ENCODE results near the gene TXNL4A. TPM values are rescaled to one million over a fixed set of nuclear protein-coding genes. Genes with fewer than 3 reads are reported as not detected.

The TXNL4A gene
- total RNA-seq, 6 experiments from 2014 or later, result 18.5 to 53.9 (median 37.8) TPM

- Histone ChIP-seq H3K4me1 (peaks cover 2 to 65% (median 29%) of the 10 kb centered on the region in 4 donors), H3K27me3 (no peaks in the 10 kb centered on the region), H3K27ac (peak overlapping the region; percentile 72 to 93 (median 73)), H3K9me3 (no peaks in the 10 kb centered on the region), H3K4me3 (peak overlapping the region in 2 of 3 donors; percentile 4 to 15), H3K36me3 (peaks cover 0 to 4% (median 3%) of the 10 kb centered on the region in 4 donors)
- 33% methylated on average over 2 of the region's 5 CpGs for WGBS (ENCODE audit: insufficient coverage, low coverage, low lambda C conversion rate, missing lambda C conversion rate)
- intact Hi-C loops (cut with DNase I), result no loop called here
- ATAC-seq (peak in 1 of 4 donors; percentile 3), DNase-seq (peak in 1 of 3 donors; percentile 28)
- no peak for TF ChIP-seq POLR2A (IDR thresholded peaks at IDR 0.05)
- TF ChIP-seq CTCF (IDR thresholded peaks at IDR 0.05), result no peak
These were observed 53.3 kb downstream of the TXNL4A start for GRCh38 chr18:79935098-79935480.

GRCh38 chr18:79934311-79935097 lies 53.9 kb downstream of the TXNL4A start:
- Histone ChIP-seq H3K36me3 (peaks cover 0 to 6% (median 4%) of the 10 kb centered on the region in 4 donors), H3K27ac (peak overlapping the region; percentile 72 to 93 (median 73)), H3K4me1 (peaks cover 2 to 59% (median 26%) of the 10 kb centered on the region in 4 donors), H3K9me3 (no peaks in the 10 kb centered on the region), H3K27me3 (no peaks in the 10 kb centered on the region), H3K4me3 (peak overlapping the region in 2 of 3 donors; percentile 15 to 20)
- ATAC-seq (peak; percentile 80 to 86 (median 84)), DNase-seq (peak; percentile 70 to 92 (median 90))
- 26% methylated on average over 7 of the region's 8 CpGs for WGBS (ENCODE audit: insufficient coverage, low coverage, low lambda C conversion rate, missing lambda C conversion rate)
- TF ChIP-seq CTCF (IDR thresholded peaks at IDR 0.05), result peak; percentile 26 to 52 (median 42)
- no peak for TF ChIP-seq POLR2A (IDR thresholded peaks at IDR 0.05)
- intact Hi-C loops (cut with DNase I), result no loop called here

DNA sequence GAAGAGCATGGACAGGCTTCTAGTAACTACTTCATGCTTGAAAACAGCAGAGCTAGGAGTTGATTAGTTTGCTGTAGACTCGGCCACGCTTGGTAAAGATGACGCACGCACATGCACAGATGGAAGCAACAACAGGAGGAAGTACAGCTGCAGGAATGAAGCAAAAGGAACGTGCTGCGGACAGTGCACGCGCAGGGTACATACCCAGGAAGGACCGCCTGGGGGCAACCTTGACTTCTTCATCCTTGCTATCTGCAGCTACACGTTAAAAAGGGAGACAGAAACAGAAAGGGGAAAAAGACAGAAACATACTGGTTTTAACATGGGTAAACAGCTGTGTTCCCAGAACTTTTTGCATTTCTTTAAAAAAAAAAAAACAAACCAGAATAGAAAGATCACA lies 54.6 kb downstream of the TXNL4A start:
- H3K9me3 ChIP-seq, result no peaks in the 10 kb centered on the region
- WGBS (ENCODE audit: insufficient coverage, low coverage, low lambda C conversion rate, missing lambda C conversion rate), result 40% methylated on average over 10 of the region's 10 CpGs
- intact Hi-C loops (cut with DNase I), result no loop called here
- no peaks in the 10 kb centered on the region for H3K27me3 ChIP-seq
- H3K4me1 ChIP-seq, result peaks cover 2 to 52% (median 25%) of the 10 kb centered on the region in 4 donors
- peak overlapping the region; percentile 72 to 93 (median 73) for H3K27ac ChIP-seq
- ATAC-seq (peak; percentile 60 to 73 (median 65)), DNase-seq (peak; percentile 71 to 78 (median 72))
- TF ChIP-seq POLR2A (IDR thresholded peaks at IDR 0.05) (no peak), CTCF (IDR thresholded peaks at IDR 0.05) (peak; percentile 51 to 69 (median 54))
- H3K4me3 ChIP-seq, result peak overlapping the region in 2 of 3 donors; percentile 10 to 20
- peaks cover 0 to 14% (median 7%) of the 10 kb centered on the region in 4 donors for H3K36me3 ChIP-seq

- H3K9me3 ChIP-seq, result no peaks in the 10 kb centered on the region
These were observed 55.5 kb downstream of the TXNL4A start for GRCh38 chr18:79932907-79933306.

More at GRCh38 chr18:79932907-79933306, 55.5 kb downstream of the TXNL4A start:
- H3K4me3 ChIP-seq, result no peak overlapping the region
- no peaks in the 10 kb centered on the region for H3K27me3 ChIP-seq
- DNase-seq, result no peak
- H3K36me3 ChIP-seq, result peaks cover 0 to 22% (median 9%) of the 10 kb centered on the region in 4 donors
- intact Hi-C loops (cut with DNase I), result no loop called here
- no peak overlapping the region for H3K27ac ChIP-seq
- WGBS (ENCODE audit: insufficient coverage, low coverage, low lambda C conversion rate, missing lambda C conversion rate), result 89% methylated on average over 3 of the region's 3 CpGs
- no peak for TF ChIP-seq CTCF (IDR thresholded peaks at IDR 0.05)
- H3K4me1 ChIP-seq, result peaks cover 2 to 43% (median 21%) of the 10 kb centered on the region in 4 donors
- no peak for ATAC-seq

All from right lobe of liver (tissue), 6 donors.